Liver (tissue), 9 donors: ENCODE measurements around the gene ATP2A1. TPM values are rescaled to one million over a fixed set of nuclear protein-coding genes. Genes with fewer than 3 reads are reported as not detected.

Experiments
- DNase-seq: peaks from one replicate; pipeline ENCODE4 v3.0.0-alpha.2; 2017; ENCODE audit warnings: low spot score
- H3K27ac ChIP-seq, 2 donors: one replicate each; pipeline ENCODE4 v1.7.0; 2013; ENCODE audit warnings: inconsistent platforms in 2 of 2, low read length in 2 of 2, control low read depth in 1 of 2, low read depth in 1 of 2, mild to moderate bottlenecking in 1 of 2
- H3K27me3 ChIP-seq, 4 donors: one replicate each; pipeline versions ENCODE4 v1.6.1 to v1.7.0; 2013; ENCODE audit warnings: low read length in 3 of 4, inconsistent platforms in 1 of 4, mild to moderate bottlenecking in 1 of 4, moderate library complexity in 1 of 4; ENCODE audit not compliant: control insufficient read depth in 4 of 4, insufficient read depth in 4 of 4
- H3K36me3 ChIP-seq, 4 donors: one replicate each; pipeline versions ENCODE4 v1.6.1 to v1.7.0; 2013; ENCODE audit warnings: low read length in 3 of 4, mild to moderate bottlenecking in 3 of 4, low read depth in 1 of 4, moderate library complexity in 1 of 4; ENCODE audit not compliant: control insufficient read depth in 4 of 4, insufficient read depth in 3 of 4
- H3K4me1 ChIP-seq, 4 donors: one replicate each; pipeline versions ENCODE4 v1.6.1 to v1.7.0; 2013; ENCODE audit warnings: low read length in 3 of 4, mild to moderate bottlenecking in 3 of 4, moderate library complexity in 1 of 4; ENCODE audit not compliant: control insufficient read depth in 4 of 4, insufficient read depth in 4 of 4
- H3K4me3 ChIP-seq, 3 donors: one replicate each; pipeline versions ENCODE4 v1.6.1 to v1.7.0; 2013; ENCODE audit warnings: low read length in 3 of 3, control low read depth in 1 of 3, low read depth in 1 of 3, mild to moderate bottlenecking in 1 of 3
- H3K9ac ChIP-seq, 2 donors: one replicate each; pipeline ENCODE4 v1.7.0; 2013; ENCODE audit warnings: low read length in 2 of 2, mild to moderate bottlenecking in 2 of 2, moderate library complexity in 2 of 2, control low read depth in 1 of 2, low read depth in 1 of 2
- H3K9me3 ChIP-seq, 4 donors: one replicate each; pipeline versions ENCODE4 v1.6.1 to v1.7.0; 2013; ENCODE audit warnings: low read length in 3 of 4; ENCODE audit not compliant: control insufficient read depth in 4 of 4
- EGR1 ChIP-seq, 2 donors: IDR thresholded peaks; 2 replicates each; pipeline ENCODE4 v1.6.1; 2016 to 2018; ENCODE audit warnings: antibody characterized with exemption in 2 of 2, low read depth in 2 of 2
- GABPA ChIP-seq, 2 donors: IDR thresholded peaks in 1 of 2; conservative IDR thresholded peaks in 1 of 2; 2 replicates each; pipeline ENCODE4 v1.6.1; 2016; ENCODE audit warnings: antibody characterized with exemption in 2 of 2, mild to moderate bottlenecking in 1 of 2, moderate library complexity in 1 of 2
- HNF4A ChIP-seq, 2 donors: conservative IDR thresholded peaks; 2 replicates each; pipeline ENCODE4 v1.6.1; 2016; ENCODE audit warnings: antibody characterized with exemption in 2 of 2, mild to moderate bottlenecking in 2 of 2
- HNF4G ChIP-seq: IDR thresholded peaks from 2 replicates; pipeline ENCODE4 v1.6.1; 2016; ENCODE audit warnings: antibody characterized with exemption
- JUND ChIP-seq, 2 donors: IDR thresholded peaks; 2 replicates each; pipeline ENCODE4 v1.6.1; 2016; ENCODE audit warnings: antibody characterized with exemption in 2 of 2
- NR2F2 ChIP-seq: IDR thresholded peaks from 2 replicates; pipeline ENCODE4 v1.6.1; 2016; ENCODE audit warnings: antibody characterized with exemption
- RXRA ChIP-seq, 2 donors: IDR thresholded peaks; 2 replicates each; pipeline ENCODE4 v1.6.1; 2017 to 2018; ENCODE audit warnings: antibody characterized with exemption in 2 of 2, mild to moderate bottlenecking in 1 of 2
- SP1 ChIP-seq: IDR thresholded peaks from 2 replicates; pipeline ENCODE4 v1.6.1; 2018; ENCODE audit warnings: antibody characterized with exemption, mild to moderate bottlenecking
- TAF1 ChIP-seq: conservative IDR thresholded peaks from 2 replicates; pipeline ENCODE4 v1.6.1; 2016; ENCODE audit warnings: antibody characterized with exemption, mild to moderate bottlenecking
- WGBS: extraction: QIAGEN DNeasy Blood & Tissue Kit; methylation state at CpG from one replicate; pipeline ENCODE4 v1.1.7; 2013; 5-methylcytosine and 5-hydroxymethylcytosine counted together
- polyA plus RNA-seq, 2 donors: library from polyadenylated mRNA; stranded (reverse) in 1 of 2; unstranded in 1 of 2; fragments of 200-250 nt in 1 of 2; fragments of >200 nt in 1 of 2; fragmentation: Nextera tagmentation in 1 of 2; extraction: Ambion mirVana in 1 of 2; gene quantifications; one replicate each; pipeline versions ENCODE4 v1.2.1 to v1.2.3, GENCODE V29; 2013 to 2015
- total RNA-seq, 2 donors: library from RNA; depleted of rRNA; stranded (reverse); fragments of >200 nt; gene quantifications; one replicate each; pipeline ENCODE4 v1.2.3, GENCODE V29; 2014
- TF ChIP-seq, protein P1 (sequence below): IDR thresholded peaks from 2 replicates; pipeline ENCODE4 v1.6.1; 2016; ENCODE audit warnings: antibody characterized with exemption
- TF ChIP-seq, protein P2 (sequence below): IDR thresholded peaks from 2 replicates; pipeline ENCODE4 v1.6.1; 2016; ENCODE audit warnings: antibody characterized with exemption, mild to moderate bottlenecking
- donor health status: healthy.
- donor health status: healthy.
- donor health status: healthy.
- donor health status: healthy.
- donor health status: healthy.

The ATP2A1 gene
- total and polyA plus RNA-seq, 4 donors = 0.07 to 0.23 (median 0.13) TPM

DNA sequence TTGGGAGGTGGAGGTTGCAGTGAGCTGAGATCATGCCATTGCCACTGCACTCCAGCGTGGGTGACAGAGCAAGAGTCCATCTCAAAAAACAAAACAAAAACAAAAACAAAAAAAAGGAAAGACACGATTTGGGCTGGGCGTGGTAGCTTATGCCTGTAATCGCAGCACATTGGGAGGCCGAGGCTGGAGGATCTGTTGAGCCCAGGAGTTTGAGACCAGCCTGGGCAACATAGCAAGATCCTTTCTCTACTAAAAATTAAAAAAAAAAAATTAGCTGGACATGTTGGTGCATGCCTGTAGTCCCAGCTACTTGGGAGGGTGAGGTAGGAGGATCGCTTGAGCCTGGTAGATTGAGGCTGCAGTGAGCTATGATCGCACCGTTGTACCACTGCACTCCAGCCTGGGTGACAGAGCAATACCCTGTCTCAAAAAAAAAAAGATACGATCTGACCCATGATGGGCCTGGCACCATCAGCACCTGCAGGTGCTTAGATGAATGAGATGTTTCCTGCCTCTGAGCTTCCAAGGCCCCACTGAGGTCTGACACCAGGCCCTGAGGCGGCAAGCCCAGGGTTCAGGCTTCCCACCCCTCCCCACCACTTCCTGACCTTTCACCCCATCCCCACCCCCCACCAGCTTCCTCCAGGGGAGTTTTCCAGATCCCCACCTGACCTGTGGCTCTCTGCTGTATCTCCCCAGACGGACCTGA lies 21.7 kb downstream of the ATP2A1 start:
- Histone ChIP-seq H3K27me3 (no peaks in the 10 kb centered on the region), H3K4me1 (no peaks in the 10 kb centered on the region), H3K9ac (no peak overlapping the region), H3K36me3 (peaks cover 0 to 9% (median 3%) of the 10 kb centered on the region in 4 donors), H3K4me3 (no peak overlapping the region), H3K9me3 (no peaks in the 10 kb centered on the region), H3K27ac (no peak overlapping the region)
- WGBS = 95% methylated on average over 11 of the region's 11 CpGs
- TF ChIP-seq HNF4A (conservative IDR thresholded peaks at IDR 0.05) (no peak), EGR1 (IDR thresholded peaks at IDR 0.05; ENCODE audit: low read depth in 2 of 2) (no peak), HNF4G (no peak), RXRA (IDR thresholded peaks at IDR 0.05) (no peak), SP1 (no peak)
- TF ChIP-seq, protein P1, sequence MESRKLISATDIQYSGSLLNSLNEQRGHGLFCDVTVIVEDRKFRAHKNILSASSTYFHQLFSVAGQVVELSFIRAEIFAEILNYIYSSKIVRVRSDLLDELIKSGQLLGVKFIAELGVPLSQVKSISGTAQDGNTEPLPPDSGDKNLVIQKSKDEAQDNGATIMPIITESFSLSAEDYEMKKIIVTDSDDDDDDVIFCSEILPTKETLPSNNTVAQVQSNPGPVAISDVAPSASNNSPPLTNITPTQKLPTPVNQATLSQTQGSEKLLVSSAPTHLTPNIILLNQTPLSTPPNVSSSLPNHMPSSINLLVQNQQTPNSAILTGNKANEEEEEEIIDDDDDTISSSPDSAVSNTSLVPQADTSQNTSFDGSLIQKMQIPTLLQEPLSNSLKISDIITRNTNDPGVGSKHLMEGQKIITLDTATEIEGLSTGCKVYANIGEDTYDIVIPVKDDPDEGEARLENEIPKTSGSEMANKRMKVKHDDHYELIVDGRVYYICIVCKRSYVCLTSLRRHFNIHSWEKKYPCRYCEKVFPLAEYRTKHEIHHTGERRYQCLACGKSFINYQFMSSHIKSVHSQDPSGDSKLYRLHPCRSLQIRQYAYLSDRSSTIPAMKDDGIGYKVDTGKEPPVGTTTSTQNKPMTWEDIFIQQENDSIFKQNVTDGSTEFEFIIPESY = no peak
- TF ChIP-seq, protein P2, sequence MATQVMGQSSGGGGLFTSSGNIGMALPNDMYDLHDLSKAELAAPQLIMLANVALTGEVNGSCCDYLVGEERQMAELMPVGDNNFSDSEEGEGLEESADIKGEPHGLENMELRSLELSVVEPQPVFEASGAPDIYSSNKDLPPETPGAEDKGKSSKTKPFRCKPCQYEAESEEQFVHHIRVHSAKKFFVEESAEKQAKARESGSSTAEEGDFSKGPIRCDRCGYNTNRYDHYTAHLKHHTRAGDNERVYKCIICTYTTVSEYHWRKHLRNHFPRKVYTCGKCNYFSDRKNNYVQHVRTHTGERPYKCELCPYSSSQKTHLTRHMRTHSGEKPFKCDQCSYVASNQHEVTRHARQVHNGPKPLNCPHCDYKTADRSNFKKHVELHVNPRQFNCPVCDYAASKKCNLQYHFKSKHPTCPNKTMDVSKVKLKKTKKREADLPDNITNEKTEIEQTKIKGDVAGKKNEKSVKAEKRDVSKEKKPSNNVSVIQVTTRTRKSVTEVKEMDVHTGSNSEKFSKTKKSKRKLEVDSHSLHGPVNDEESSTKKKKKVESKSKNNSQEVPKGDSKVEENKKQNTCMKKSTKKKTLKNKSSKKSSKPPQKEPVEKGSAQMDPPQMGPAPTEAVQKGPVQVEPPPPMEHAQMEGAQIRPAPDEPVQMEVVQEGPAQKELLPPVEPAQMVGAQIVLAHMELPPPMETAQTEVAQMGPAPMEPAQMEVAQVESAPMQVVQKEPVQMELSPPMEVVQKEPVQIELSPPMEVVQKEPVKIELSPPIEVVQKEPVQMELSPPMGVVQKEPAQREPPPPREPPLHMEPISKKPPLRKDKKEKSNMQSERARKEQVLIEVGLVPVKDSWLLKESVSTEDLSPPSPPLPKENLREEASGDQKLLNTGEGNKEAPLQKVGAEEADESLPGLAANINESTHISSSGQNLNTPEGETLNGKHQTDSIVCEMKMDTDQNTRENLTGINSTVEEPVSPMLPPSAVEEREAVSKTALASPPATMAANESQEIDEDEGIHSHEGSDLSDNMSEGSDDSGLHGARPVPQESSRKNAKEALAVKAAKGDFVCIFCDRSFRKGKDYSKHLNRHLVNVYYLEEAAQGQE = no peak
- DNase-seq = no peak

DNA sequence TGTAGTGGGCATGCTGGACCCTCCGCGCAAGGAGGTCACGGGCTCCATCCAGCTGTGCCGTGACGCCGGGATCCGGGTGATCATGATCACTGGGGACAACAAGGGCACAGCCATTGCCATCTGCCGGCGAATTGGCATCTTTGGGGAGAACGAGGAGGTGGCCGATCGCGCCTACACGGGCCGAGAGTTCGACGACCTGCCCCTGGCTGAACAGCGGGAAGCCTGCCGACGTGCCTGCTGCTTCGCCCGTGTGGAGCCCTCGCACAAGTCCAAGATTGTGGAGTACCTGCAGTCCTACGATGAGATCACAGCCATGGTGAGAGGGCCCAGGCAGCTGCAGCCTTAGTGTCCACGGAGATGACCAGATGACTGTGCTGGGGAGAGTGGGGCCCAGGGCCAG lies 22.3 kb downstream of the ATP2A1 start:
- Histone ChIP-seq H3K9ac (no peak overlapping the region), H3K9me3 (no peaks in the 10 kb centered on the region), H3K36me3 (peaks cover 0 to 12% (median 3%) of the 10 kb centered on the region in 4 donors), H3K27me3 (no peaks in the 10 kb centered on the region), H3K4me1 (no peaks in the 10 kb centered on the region), H3K4me3 (no peak overlapping the region), H3K27ac (no peak overlapping the region)
- 92% methylated on average over 25 of the region's 25 CpGs for WGBS
- DNase-seq = no peak
- TF ChIP-seq HNF4A (conservative IDR thresholded peaks at IDR 0.05) (no peak), NR2F2 (no peak)

DNA sequence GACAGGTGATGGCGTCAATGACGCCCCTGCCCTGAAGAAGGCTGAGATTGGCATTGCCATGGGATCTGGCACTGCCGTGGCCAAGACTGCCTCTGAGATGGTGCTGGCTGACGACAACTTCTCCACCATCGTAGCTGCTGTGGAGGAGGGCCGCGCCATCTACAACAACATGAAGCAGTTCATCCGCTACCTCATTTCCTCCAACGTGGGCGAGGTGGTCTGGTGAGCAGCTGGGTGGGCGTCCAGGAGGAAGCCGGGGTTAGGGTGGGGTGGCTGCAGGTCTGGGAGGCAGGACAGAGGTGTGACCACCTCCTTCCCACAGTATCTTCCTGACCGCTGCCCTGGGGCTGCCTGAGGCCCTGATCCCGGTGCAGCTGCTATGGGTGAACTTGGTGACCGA lies 23.6 kb downstream of the ATP2A1 start:
- H3K36me3 ChIP-seq = peaks cover 0 to 16% (median 3%) of the 10 kb centered on the region in 4 donors
- H3K9ac ChIP-seq = no peak overlapping the region
- 89% methylated on average over 15 of the region's 15 CpGs for WGBS

More for the DNA sequence above, 23.6 kb downstream of the ATP2A1 start:
- Histone ChIP-seq H3K4me1 (no peaks in the 10 kb centered on the region), H3K27ac (no peak overlapping the region), H3K4me3 (no peak overlapping the region), H3K27me3 (no peaks in the 10 kb centered on the region), H3K9me3 (no peaks in the 10 kb centered on the region)
- TF ChIP-seq HNF4A (conservative IDR thresholded peaks at IDR 0.05) = no peak
- no peak for TF ChIP-seq GABPA (IDR thresholded peaks at IDR 0.05 in 1 of 2, conservative IDR thresholded peaks at IDR 0.05 in 1 of 2)
- TF ChIP-seq, protein P1 = no peak
- TF ChIP-seq JUND (IDR thresholded peaks at IDR 0.05) = no peak
- no peak for TF ChIP-seq TAF1
- TF ChIP-seq, protein P2 = no peak
- DNase-seq = no peak
